Measurements from ENCODE around the gene SLC35F1.

SLC35F1 gene

DNA sequence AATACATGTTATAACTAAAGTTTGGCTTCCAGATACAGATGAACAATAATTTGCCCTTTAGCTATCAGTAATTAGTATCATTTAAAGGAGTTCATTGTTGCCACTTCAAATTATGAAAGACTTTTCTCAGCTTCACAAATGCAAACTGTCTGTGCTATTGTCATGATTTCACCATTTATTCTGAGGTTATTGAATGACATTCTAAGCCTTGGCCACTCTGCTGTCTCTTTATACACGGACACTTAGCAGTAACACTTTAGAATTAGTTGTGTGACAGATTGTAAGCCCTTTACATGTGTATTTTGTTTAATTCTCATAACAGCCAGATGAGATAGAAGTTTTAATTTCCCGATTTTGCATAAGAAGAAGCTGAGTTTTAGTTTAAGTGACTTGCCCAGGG, 176.6 kb downstream of the SLC35F1 start:
- DNase-seq (ENCODE audit: low read depth) = no peak
- TF ChIP-seq CTCF (conservative IDR thresholded peaks at IDR 0.05; ENCODE audit: low read length) = no peak
- H3K4me3 ChIP-seq (ENCODE audit: low read length) = no peak overlapping the region

DNA sequence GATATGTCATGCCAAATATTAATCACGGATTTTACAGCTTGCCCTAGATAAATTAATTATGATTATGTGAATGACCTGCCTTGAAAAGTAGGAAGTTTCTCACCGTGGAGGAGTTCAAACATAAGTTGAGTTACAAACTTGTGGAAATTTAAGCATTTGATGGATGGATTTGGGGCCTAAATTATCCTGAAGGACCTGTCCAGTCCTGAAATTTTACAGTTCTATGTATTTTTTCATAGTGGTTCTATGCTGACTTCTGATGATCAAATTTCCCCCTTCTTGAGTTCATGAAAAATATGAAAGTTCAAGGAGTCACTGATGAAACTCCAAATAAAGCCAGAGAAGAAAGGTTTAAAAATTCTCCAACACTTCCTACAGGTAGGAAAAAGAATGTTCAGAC, 178.6 kb downstream of the SLC35F1 start:
- H3K4me3 ChIP-seq (ENCODE audit: low read length) = no peak overlapping the region
- DNase-seq (ENCODE audit: low read depth) = no peak
- TF ChIP-seq CTCF (conservative IDR thresholded peaks at IDR 0.05; ENCODE audit: low read length) = no peak

DNA sequence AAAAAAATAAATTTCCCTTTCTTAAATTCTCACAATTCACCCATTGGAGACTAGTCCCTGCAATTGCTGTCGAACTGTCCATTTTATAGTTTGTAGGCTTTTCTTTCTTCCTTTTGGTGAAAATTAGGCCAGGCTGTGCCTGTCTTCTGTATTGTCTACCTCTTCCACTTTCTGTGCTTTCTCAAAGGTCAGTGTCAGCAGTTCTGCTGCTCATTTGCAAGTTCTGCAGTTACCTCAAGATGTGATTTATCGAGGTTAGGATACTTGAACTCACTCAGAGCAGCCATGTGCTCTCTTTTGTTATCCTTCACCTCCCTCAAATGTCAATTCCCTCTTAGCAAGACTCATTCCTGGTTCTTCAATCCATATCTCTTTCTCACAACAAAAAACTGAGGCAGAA, 179.1 kb downstream of the SLC35F1 start:
- H3K4me3 ChIP-seq (ENCODE audit: low read length) = no peak overlapping the region
- no peak for DNase-seq (ENCODE audit: low read depth)
- TF ChIP-seq CTCF (conservative IDR thresholded peaks at IDR 0.05; ENCODE audit: low read length) = no peak

- TF ChIP-seq CTCF (conservative IDR thresholded peaks at IDR 0.05; ENCODE audit: low read length) = no peak
- no peak overlapping the region for H3K4me3 ChIP-seq (ENCODE audit: low read length)
- DNase-seq (ENCODE audit: low read depth) = no peak
These were observed 185.0 kb downstream of the SLC35F1 start for GRCh38 chr6:118092086-118092485.

DNA sequence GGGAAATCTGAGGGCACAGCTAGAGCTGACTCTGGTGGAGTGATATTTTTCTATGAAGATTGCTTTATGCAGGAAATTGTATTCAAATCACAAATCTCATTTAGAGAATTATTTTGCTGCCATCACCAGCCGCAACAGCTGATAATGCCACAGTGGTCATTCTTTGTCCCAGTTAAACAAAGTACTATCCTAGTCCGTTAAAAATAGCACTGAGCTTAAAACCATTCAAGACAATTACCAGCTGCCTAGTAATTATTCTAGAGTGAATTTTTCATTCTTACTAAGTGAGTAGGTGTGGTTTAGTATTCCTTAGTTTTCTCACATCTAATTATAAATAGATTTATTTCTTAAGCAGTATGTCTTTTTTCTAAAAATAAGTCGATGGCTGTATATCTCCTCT, 190.5 kb downstream of the SLC35F1 start:
- no peak overlapping the region for H3K4me3 ChIP-seq (ENCODE audit: low read length)
- no peak for DNase-seq (ENCODE audit: low read depth)
- TF ChIP-seq CTCF (conservative IDR thresholded peaks at IDR 0.05; ENCODE audit: low read length) = no peak

GRCh38 chr6:118100717-118101116, 193.7 kb downstream of the SLC35F1 start:
- no peak for DNase-seq (ENCODE audit: low read depth)
- H3K4me3 ChIP-seq (ENCODE audit: low read length) = no peak overlapping the region
- TF ChIP-seq CTCF (conservative IDR thresholded peaks at IDR 0.05; ENCODE audit: low read length) = no peak

DNA sequence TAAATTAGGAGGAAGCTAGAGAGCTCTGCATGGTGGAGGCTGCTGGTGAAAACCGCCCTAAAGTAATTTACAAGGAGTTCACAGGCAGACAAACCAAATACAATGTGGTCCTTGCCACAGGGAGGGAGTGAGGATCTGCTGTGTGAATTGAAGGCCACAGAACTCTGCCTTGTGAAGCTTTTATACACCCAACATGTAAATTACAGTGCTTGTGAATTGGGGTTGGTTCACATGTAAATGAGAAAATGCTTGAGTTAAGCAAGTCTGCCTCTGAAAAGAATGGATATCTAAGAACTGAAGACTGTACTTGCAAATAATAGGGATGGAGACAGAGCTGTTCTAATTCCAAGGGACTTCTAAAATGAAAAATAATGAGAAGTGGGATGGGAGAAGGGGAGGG, 194.2 kb downstream of the SLC35F1 start:
- DNase-seq (ENCODE audit: low read depth) = no peak
- H3K4me3 ChIP-seq (ENCODE audit: low read length) = no peak overlapping the region
- TF ChIP-seq CTCF (conservative IDR thresholded peaks at IDR 0.05; ENCODE audit: low read length) = no peak

Measured in AG10803 (cell line).